Stomach smooth muscle (tissue), 2 donors: Measurements from ENCODE around the gene NOTCH4.

Source experiments
- H3K27ac ChIP-seq: one replicate; pipeline ENCODE4 v1.7.0; 2013; ENCODE audit warnings: mild to moderate bottlenecking, low read length, inconsistent platforms
- H3K27me3 ChIP-seq, 2 donors: one replicate each; pipeline ENCODE4 v1.7.0; 2013; ENCODE audit warnings: low read length in 2 of 2; ENCODE audit not compliant: insufficient read depth in 2 of 2, control insufficient read depth in 1 of 2
- H3K36me3 ChIP-seq, 2 donors: one replicate each; pipeline ENCODE4 v1.7.0; 2013; ENCODE audit warnings: low read length in 2 of 2; ENCODE audit not compliant: control insufficient read depth in 2 of 2, insufficient read depth in 2 of 2
- H3K4me1 ChIP-seq: one replicate; pipeline ENCODE4 v1.7.0; 2013; ENCODE audit warnings: low read length; ENCODE audit not compliant: control insufficient read depth, insufficient read depth
- H3K4me3 ChIP-seq, 2 donors: one replicate each; pipeline ENCODE4 v1.7.0; 2013; ENCODE audit warnings: low read length in 2 of 2
- H3K9ac ChIP-seq, 2 donors: one replicate each; pipeline ENCODE4 v1.7.0; 2013; ENCODE audit warnings: low read length in 2 of 2, mild to moderate bottlenecking in 1 of 2
- H3K9me3 ChIP-seq, 2 donors: one replicate each; pipeline ENCODE4 v1.7.0; 2013; ENCODE audit warnings: low read length in 2 of 2; ENCODE audit not compliant: control insufficient read depth in 2 of 2
- donor health status: healthy.
- donor health status: Pancreatic carcinoma.

The NOTCH4 gene

DNA sequence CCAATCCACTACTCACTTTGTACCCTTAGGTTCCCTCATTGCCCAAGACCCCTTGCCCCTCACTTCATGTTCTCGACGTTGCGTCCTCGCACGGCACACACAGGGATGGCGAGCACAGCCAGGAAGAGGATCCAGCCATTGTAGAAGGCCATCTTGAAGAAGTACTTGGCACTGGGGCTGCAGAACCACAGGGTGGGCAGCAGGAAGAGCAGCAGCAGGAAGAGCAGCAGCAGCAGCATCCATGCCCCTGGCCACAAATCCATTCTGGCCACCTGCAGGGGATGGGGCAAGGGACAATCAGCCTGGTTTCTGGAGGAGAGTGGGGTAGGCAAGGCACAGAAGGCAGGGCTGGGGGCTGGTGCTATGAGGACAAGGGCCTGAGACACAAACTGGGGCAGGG is 52.6 kb downstream of the NOTCH4 start:
- peaks cover 26 to 39% of the 10 kb centered on the region in 2 donors for H3K36me3 ChIP-seq
- no peak overlapping the region for H3K27ac ChIP-seq
- H3K9ac ChIP-seq = no peak overlapping the region
- no peaks in the 10 kb centered on the region for H3K9me3 ChIP-seq
- H3K4me1 ChIP-seq = peaks cover 22% of the 10 kb centered on the region
- H3K4me3 ChIP-seq = no peak overlapping the region
- no peaks in the 10 kb centered on the region for H3K27me3 ChIP-seq

DNA sequence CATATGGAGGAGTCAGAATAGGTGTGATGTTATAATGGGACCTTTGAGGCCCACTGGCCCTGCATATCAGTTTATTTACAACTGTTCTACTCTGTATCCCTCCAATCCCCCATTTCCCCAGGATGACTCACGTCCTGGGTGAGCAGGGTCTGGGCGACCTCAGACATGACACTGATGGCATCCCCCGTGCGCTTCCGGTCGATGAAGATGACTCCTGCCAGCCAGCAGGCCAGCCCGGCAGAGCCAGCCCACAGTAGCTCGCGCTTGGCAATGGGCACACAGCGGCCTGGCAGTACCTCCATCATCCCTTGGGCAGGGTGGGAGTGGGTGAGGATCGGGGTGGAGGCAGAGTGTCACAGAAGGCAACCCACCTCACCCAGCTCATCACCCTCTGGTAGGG is 53.6 kb downstream of the NOTCH4 start:
- Histone ChIP-seq H3K4me1 (peaks cover 16% of the 10 kb centered on the region), H3K27ac (no peak overlapping the region)

DNA sequence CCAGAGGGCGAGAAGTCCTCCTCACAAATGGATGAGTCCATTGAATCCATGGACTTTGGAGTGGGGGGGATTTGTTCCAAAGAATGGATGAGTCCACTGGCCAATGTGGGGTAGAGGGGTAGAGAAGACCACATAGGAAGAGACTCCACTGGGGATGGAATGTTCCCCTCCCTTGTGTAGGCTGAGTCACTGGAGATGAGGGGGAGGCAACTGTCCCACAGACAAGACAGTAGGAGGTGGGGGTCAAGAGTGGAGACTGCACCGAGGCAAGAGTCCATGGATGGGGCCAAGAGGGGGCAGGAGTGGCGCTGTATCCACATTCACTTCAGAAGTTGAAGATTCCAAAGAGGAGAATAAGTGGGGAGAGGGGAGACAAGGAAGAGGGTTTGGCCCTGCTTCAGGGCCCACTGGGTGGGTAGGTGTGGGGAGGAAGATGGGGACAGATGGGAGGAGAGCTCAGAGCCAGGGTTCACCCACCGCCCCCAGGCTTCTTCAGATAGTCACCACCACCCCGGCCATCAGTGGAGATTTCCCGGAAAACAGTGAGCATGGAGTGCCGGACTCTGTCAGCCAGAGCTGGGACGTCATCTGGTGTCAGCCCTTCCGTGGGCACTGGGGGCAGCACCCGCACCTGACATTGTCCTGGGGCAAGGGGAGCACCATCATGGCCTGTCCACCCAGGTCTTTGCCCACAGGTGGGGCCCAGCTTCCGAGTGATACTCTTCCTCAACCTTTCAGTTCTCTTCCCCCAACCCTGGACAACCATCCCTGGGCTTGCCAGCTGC is 54.9 kb downstream of the NOTCH4 start:
- Histone ChIP-seq H3K9me3 (no peaks in the 10 kb centered on the region), H3K27me3 (no peaks in the 10 kb centered on the region), H3K4me3 (no peak overlapping the region), H3K4me1 (peaks cover 5% of the 10 kb centered on the region), H3K36me3 (peaks cover 27 to 42% of the 10 kb centered on the region in 2 donors), H3K27ac (peak overlapping the region; percentile 24), H3K9ac (no peak overlapping the region)

More for the DNA sequence above, 53.6 kb downstream of the NOTCH4 start:
- no peaks in the 10 kb centered on the region for H3K9me3 ChIP-seq
- H3K4me3 ChIP-seq = no peak overlapping the region
- no peaks in the 10 kb centered on the region for H3K27me3 ChIP-seq
- H3K36me3 ChIP-seq = peaks cover 27 to 42% of the 10 kb centered on the region in 2 donors
- no peak overlapping the region for H3K9ac ChIP-seq

DNA sequence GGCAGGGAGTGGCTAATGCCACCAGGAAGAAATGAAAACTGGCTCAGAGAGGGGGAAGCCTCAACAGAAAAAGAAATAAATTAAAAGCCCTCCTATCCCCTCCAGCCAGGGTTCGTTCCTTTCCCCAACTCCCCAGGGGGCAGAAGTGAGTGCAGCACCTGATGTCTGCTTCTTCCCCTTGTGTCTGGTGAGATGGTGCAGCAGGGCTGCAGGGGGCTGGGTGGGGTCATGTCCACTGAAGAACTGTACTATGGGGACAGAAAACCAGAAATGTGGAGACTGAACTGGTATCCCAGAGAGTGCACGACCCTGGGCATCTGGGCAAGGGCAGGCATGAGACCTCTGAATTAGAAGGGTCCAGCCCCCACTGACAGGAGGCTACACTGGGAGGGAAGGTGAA is 55.5 kb downstream of the NOTCH4 start:
- Histone ChIP-seq H3K27me3 (no peaks in the 10 kb centered on the region), H3K36me3 (peaks cover 27 to 44% of the 10 kb centered on the region in 2 donors), H3K4me3 (no peak overlapping the region), H3K4me1 (peaks cover 5% of the 10 kb centered on the region), H3K9ac (no peak overlapping the region), H3K27ac (peak overlapping the region; percentile 18), H3K9me3 (no peaks in the 10 kb centered on the region)

DNA sequence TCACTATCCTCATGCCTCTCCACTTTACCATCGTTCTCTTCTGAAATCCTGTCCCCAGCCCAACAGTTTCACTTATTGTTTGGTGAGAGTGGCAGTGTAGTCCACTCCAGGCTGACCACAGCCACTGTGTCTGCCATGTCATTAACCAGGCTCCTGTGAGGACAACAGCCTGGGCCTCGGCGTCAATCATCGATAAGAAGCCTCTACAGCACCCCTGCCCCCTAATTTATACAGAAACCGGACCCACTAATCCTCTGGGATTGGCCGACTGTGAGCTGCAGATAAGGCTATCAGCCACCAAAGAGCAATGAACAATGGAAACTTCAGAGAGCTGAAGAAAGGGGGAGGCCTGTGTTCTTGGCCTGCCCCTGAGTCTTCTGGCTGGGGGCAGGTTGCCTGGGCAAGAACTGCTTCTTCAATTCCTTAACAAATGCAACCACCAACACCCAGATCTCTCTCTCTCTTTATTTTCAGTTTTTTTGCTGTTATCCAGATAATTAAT is 56.1 kb downstream of the NOTCH4 start:
- peak overlapping the region; percentile 18 for H3K27ac ChIP-seq
- no peaks in the 10 kb centered on the region for H3K27me3 ChIP-seq
- no peak overlapping the region for H3K4me3 ChIP-seq
- peaks cover 27 to 47% of the 10 kb centered on the region in 2 donors for H3K36me3 ChIP-seq
- no peaks in the 10 kb centered on the region for H3K9me3 ChIP-seq
- no peak overlapping the region for H3K9ac ChIP-seq
- peaks cover under 1% of the 10 kb centered on the region for H3K4me1 ChIP-seq

DNA sequence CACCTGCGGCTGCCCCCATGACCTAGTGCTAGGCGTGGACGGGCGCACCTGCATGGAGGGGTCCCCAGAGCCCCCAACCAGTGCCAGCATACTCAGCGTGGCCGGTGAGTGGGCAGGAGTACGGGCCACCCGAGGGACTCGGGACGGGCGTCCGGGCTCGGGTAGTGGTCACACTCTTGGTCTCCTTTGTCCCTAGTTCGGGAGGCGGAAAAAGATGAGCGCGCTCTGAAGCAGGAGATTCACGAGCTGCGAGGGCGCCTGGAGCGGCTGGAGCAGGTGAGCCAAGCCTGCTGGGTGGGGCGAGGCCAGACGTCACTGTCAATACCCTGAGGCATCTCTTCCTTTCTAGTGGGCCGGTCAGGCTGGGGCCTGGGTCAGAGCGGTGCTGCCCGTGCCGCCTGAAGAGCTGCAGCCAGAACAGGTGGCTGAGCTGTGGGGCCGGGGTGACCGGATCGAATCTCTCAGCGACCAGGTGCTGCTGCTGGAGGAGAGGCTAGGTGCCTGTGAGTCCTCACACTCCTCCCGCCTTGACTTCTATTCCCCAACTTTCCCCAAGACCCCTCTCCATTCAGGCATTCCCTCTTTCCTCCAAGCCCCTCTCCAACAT is 56.6 kb downstream of the NOTCH4 start:
- Histone ChIP-seq H3K4me3 (no peak overlapping the region), H3K9ac (no peak overlapping the region), H3K36me3 (peaks cover 27 to 52% of the 10 kb centered on the region in 2 donors), H3K4me1 (no peaks in the 10 kb centered on the region), H3K9me3 (no peaks in the 10 kb centered on the region), H3K27me3 (no peaks in the 10 kb centered on the region), H3K27ac (peak overlapping the region; percentile 18)

DNA sequence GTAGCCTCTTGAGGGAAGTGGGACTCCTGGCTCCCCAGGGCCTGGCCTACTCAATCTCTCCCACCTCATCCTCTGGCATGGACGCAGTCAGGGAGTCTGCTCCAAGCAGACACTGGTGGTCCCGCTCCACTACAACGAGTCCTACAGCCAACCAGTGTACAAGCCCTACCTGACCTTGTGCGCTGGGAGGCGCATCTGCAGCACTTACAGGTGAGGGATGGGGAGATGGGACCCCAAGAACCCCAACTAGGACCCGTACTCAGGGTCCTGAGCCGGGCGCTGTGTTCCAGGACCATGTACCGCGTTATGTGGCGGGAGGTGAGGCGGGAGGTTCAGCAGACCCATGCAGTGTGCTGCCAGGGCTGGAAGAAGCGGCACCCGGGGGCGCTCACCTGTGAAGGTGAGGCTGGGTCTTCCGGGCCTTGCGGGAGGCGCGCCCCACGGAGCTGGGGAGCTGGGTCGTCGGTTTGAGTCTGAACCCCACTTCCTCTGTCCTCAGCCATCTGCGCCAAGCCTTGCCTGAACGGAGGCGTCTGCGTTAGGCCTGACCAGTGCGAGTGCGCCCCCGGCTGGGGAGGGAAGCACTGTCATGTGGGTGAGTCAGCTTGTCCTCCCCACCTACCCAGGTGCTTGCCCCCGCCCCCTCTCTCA is 57.3 kb downstream of the NOTCH4 start:
- Histone ChIP-seq H3K27ac (no peak overlapping the region), H3K9ac (no peak overlapping the region), H3K36me3 (peaks cover 27 to 52% of the 10 kb centered on the region in 2 donors), H3K4me3 (no peak overlapping the region), H3K9me3 (no peaks in the 10 kb centered on the region), H3K4me1 (no peaks in the 10 kb centered on the region), H3K27me3 (no peaks in the 10 kb centered on the region)

DNA sequence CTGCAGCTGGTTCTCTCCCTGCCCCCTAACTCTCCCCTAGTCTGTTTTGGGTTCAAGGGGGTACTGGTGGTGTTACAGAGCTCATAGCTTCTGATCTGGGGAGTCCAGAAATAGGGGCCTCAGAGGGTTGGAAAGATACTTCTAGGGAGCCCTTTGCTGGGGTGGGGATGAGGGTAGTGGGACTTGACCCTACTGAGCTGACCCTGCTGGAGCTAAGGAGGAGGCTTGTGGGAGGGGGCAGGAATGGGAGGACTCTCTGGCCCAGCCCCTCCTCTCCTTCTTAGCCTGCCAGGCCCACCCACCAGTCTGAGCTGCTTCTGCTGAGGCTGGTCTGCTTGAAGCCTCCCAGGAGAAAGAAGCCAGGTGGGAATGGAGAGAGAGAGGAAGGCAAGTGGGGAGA is 59.6 kb downstream of the NOTCH4 start, which contains the start of gene EGFL8:
EGFL8 (plus strand) TSS at position 301 of the 400 bp plus-strand sequence. CDS start 1,571 bp downstream, outside the sequence.
- peak within 1 kb of the TSS; percentile 49 for H3K27ac ChIP-seq
- H3K27me3 ChIP-seq = no peaks in the 10 kb centered on the region
- no peaks in the 10 kb centered on the region for H3K4me1 ChIP-seq
- H3K4me3 ChIP-seq = no peak within 1 kb of the TSS
- H3K9ac ChIP-seq = no peak within 1 kb of the TSS
- H3K36me3 ChIP-seq = peaks cover 12 to 32% of the 10 kb centered on the region in 2 donors
- no peaks in the 10 kb centered on the region for H3K9me3 ChIP-seq

DNA sequence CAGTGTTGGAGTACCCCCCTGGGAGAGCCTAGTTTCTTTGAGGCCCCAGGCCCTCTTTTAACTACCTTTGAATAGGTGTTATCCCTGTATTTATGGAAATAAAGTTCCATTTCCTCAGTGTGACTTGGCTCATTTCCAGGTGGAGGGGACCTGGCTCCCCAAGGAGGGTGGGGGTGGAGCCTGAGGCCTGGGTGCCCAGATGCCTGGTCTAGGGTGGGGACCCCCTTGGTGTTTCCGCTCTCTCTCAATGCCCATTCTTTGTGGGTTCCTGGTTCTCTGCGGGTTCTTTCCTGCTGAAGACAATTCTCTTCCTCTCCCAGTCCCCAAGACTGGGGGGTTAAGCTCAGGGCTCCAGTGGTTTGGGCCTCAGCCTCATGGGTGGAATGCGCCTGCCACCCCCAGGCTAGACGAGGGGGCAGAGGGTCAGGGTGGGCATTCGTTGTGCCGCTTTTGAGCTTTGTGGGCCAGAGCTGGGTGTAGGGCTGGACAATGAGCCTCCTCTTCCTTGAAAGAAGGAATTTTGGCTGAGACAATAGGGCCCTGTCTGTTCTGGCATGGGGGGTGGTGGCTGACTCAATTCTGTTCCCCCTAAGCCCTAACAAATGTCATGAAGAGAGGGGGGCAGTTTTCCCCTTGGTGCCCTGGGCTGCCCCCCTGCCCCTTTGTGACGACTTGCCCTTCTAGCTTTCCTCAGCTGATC is 60.2 kb downstream of the NOTCH4 start:
- no peak overlapping the region for H3K9ac ChIP-seq
- no peaks in the 10 kb centered on the region for H3K27me3 ChIP-seq
- H3K4me1 ChIP-seq = no peaks in the 10 kb centered on the region
- peaks cover 12 to 33% of the 10 kb centered on the region in 2 donors for H3K36me3 ChIP-seq
- H3K9me3 ChIP-seq = no peaks in the 10 kb centered on the region
- H3K4me3 ChIP-seq = no peak overlapping the region
- peak overlapping the region; percentile 49 for H3K27ac ChIP-seq

DNA sequence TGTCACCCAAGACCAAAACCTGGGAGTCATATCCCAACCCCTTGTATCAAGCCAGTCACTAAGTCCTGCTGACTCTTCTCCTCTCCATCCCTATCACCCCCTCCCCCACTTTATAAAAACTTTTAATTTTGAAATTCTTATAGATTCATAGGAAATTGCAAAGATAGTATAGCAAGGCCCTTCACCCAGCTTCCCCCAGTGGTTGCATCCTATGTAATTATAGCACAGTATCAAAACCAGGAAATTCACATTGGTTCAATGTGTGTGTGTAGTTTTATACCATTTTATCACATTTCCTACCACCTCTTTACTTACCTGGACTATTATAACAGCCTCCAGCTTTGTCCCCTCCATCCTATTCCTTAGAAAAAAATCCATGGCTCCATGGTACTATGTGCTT is 65.8 kb downstream of the NOTCH4 start:
- peaks cover 21% of the 10 kb centered on the region for H3K4me1 ChIP-seq
- no peak overlapping the region for H3K27ac ChIP-seq
- H3K4me3 ChIP-seq = no peak overlapping the region
- no peak overlapping the region for H3K9ac ChIP-seq
- no peaks in the 10 kb centered on the region for H3K9me3 ChIP-seq
- H3K27me3 ChIP-seq = no peaks in the 10 kb centered on the region
- H3K36me3 ChIP-seq = peaks cover 24 to 27% of the 10 kb centered on the region in 2 donors
